WERI-Rb-1 (cell line): Measurements from ENCODE around the gene THAP3.

ENCODE experiments used
- DNase-seq: peaks from one replicate; pipeline ENCODE4 v3.0.0-alpha.2; 2020
- H3K27ac ChIP-seq: fragments of 250-450 bp; sonication (Bioruptor Pico); 2 replicates; pipeline ENCODE4 v1.5.1; 2020; ENCODE audit warnings: mild to moderate bottlenecking, moderate library complexity
- H3K27me3 ChIP-seq: fragments of 250-450 bp; sonication (Bioruptor Pico); 2 replicates; pipeline ENCODE4 v1.5.1; 2021; ENCODE audit warnings: mild to moderate bottlenecking, low read depth, moderate library complexity; ENCODE audit not compliant: insufficient read depth, severe bottlenecking
- H3K36me3 ChIP-seq: fragments of 250-450 bp; sonication (Bioruptor Pico); 2 replicates; pipeline ENCODE4 v1.5.1; 2020; ENCODE audit warnings: mild to moderate bottlenecking, moderate library complexity
- H3K4me3 ChIP-seq: 2 replicates; pipeline ENCODE4 v1.5.1; 2011; ENCODE audit warnings: low read depth, mild to moderate bottlenecking, control low read depth, low read length
- H3K9me3 ChIP-seq: fragments of 250-450 bp; sonication (Bioruptor Pico); 2 replicates; pipeline ENCODE4 v1.5.1; 2021; ENCODE audit warnings: mild to moderate bottlenecking, moderate library complexity; ENCODE audit not compliant: severe bottlenecking
- CTCF ChIP-seq: IDR thresholded peaks from 2 replicates; pipeline ENCODE4 v1.5.1; 2011; ENCODE audit warnings: low read depth, mild to moderate bottlenecking, control low read depth, inconsistent platforms, low read length

The THAP3 gene

GRCh38 chr1:6601923-6602668 lies 22.6 kb upstream of the THAP3 start:
- peak overlapping the region; percentile 69 for H3K4me3 ChIP-seq
- H3K27me3 ChIP-seq = no peaks in the 10 kb centered on the region
- TF ChIP-seq CTCF = no peak
- peaks cover 32% of the 10 kb centered on the region for H3K36me3 ChIP-seq
- DNase-seq = no peak
- peak overlapping the region; percentile 74 for H3K27ac ChIP-seq
- no peaks in the 10 kb centered on the region for H3K9me3 ChIP-seq

DNA sequence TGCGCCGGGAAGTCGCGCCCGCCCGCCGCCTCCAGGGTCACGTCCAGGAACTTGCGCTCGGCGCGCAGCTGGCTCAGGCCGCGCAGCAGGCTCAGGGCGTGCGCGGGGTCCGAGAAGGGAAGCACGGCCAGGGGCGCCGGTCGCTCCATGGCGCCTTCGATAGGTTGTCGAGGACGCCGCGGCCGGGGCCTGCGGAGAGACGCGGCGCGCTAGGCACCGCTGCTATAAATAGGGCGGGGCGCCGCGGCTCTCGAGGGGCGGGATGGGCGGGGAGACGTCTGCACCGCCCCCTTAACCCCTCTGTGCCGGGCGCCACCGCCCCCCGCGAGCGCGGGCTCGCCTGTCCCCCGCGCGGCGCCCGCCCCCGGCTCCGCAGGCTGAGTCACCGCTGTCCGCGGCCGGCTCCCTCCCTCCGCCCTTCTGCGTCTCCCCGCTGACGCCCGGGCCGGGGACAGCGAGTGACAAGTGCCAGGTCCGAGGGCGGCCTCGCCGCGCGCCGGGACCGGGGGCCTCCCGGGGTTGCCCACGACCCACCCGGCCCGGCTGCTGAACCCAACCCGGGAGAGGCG lies 21.9 kb upstream of the THAP3 start, which contains the start of gene KLHL21:
Gene KLHL21, minus strand, starts transcription at position 201 of the 569 bp plus-strand sequence. Its CDS starts 52 bp downstream, at position 149.
- no peaks in the 10 kb centered on the region for H3K9me3 ChIP-seq
- peak within 1 kb of the TSS; percentile 74 for H3K27ac ChIP-seq
- no peaks in the 10 kb centered on the region for H3K27me3 ChIP-seq
- DNase-seq = peak; percentile 85
- no peak for TF ChIP-seq CTCF
- H3K36me3 ChIP-seq = peaks cover 25% of the 10 kb centered on the region
- H3K4me3 ChIP-seq = peak within 1 kb of the TSS; percentile 69

DNA sequence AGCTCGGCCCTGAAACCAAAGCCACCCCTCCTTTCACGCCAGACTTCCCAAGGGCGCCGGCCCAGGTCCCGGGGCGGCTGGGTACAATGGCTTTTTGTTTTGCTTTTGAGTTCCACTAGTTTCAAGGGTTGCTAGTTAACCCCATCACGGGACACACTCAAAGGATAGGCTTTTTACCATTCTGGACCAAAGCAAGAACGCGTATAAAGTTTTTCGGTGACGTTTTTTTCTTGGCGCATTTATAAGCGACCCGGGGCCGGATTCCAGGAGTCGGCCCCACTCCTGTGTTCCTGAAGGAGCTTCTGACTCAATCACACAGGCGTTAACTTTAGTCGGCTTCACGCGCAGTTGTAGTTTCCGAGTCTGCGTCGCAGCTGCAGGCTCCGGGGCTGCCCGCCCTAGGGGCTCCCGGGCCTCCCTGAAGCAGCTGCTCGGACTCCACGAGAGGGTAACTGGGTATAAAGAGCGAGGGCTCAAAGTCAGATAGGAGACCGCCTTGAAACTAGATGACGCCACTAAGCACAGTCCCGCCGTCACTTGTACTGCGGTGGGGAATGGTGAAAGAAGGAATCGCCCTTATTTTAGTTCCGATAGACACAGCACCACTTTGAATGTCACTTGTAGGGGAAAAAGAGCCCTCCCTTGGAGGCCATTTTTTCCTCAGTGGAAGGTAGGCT lies 21.3 kb upstream of the THAP3 start:
- Histone ChIP-seq H3K9me3 (no peaks in the 10 kb centered on the region), H3K27ac (peak overlapping the region; percentile 67), H3K36me3 (peaks cover 19% of the 10 kb centered on the region), H3K27me3 (no peaks in the 10 kb centered on the region), H3K4me3 (peak overlapping the region; percentile 52)
- TF ChIP-seq CTCF = no peak
- no peak for DNase-seq

- DNase-seq = no peak
- Histone ChIP-seq H3K27ac (no peak overlapping the region), H3K4me3 (no peak overlapping the region), H3K36me3 (peaks cover 13% of the 10 kb centered on the region), H3K27me3 (no peaks in the 10 kb centered on the region), H3K9me3 (no peaks in the 10 kb centered on the region)
- no peak for TF ChIP-seq CTCF
Observed at GRCh38 chr1:6603915-6604558, 20.6 kb upstream of the THAP3 start.

GRCh38 chr1:6612641-6613360 lies 11.9 kb upstream of the THAP3 start:
- H3K36me3 ChIP-seq = peaks cover 21% of the 10 kb centered on the region
- no peak for TF ChIP-seq CTCF
- no peak for DNase-seq
- no peaks in the 10 kb centered on the region for H3K9me3 ChIP-seq
- H3K27ac ChIP-seq = peak overlapping the region; percentile 89
- H3K4me3 ChIP-seq = peak overlapping the region; percentile 76
- H3K27me3 ChIP-seq = no peaks in the 10 kb centered on the region
